HepG2 (cell line): ENCODE measurements around the gene SAMM50. TPM values are rescaled to one million over a fixed set of nuclear protein-coding genes. Genes with fewer than 3 reads are reported as not detected.

Source experiments
- CENPX ChIP-seq: sonication (generic); formaldehyde crosslinking; IDR thresholded peaks from 2 replicates; pipeline ENCODE4 v1.9.0; 2021; ENCODE audit warnings: mild to moderate bottlenecking, missing genetic modification reagents, moderate library complexity
- CHD2 ChIP-seq: IDR thresholded peaks from 2 replicates; pipeline ENCODE4 v1.6.1; 2011; ENCODE audit warnings: low read depth, low read length, improper control_type of control experiment
- MAFK ChIP-seq, 2 experiments: IDR thresholded peaks in 1 of 2; conservative IDR thresholded peaks in 1 of 2; 2 replicates each; pipeline ENCODE4 v1.6.1; 2011; ENCODE audit warnings: improper control_type of control experiment in 2 of 2, low read length in 2 of 2
- MEIS2 ChIP-seq: sonication (generic); formaldehyde crosslinking; IDR thresholded peaks from 2 replicates; pipeline ENCODE4 v1.9.0; 2021; ENCODE audit warnings: mild to moderate bottlenecking, missing genetic modification reagents
- MIER3 ChIP-seq: IDR thresholded peaks from 2 replicates; pipeline ENCODE4 v1.6.1; 2016; ENCODE audit warnings: missing compliant biosample characterization, borderline replicate concordance
- NFKB2 ChIP-seq: sonication (generic); formaldehyde crosslinking; IDR thresholded peaks from 2 replicates; pipeline ENCODE4 v1.4.0; 2020; ENCODE audit warnings: missing genetic modification reagents, borderline replicate concordance
- PBX2 ChIP-seq: IDR thresholded peaks from 2 replicates; pipeline ENCODE4 v1.6.1; 2016; ENCODE audit warnings: control low read depth
- PLRG1 ChIP-seq: fragments of 450-650 bp; conservative IDR thresholded peaks from 2 replicates; pipeline ENCODE4 v1.6.1; 2016
- POGZ ChIP-seq: sonication (generic); formaldehyde crosslinking; IDR thresholded peaks from 2 replicates; pipeline ENCODE4 v1.4.0; 2020; ENCODE audit warnings: mild to moderate bottlenecking, missing genetic modification reagents
- RELA ChIP-seq: sonication (generic); formaldehyde crosslinking; IDR thresholded peaks from 2 replicates; pipeline ENCODE4 v1.4.0; 2020; ENCODE audit warnings: missing genetic modification reagents
- RNF219 ChIP-seq: sonication (generic); formaldehyde crosslinking; IDR thresholded peaks from 2 replicates; pipeline ENCODE4 v1.5.0; 2020; ENCODE audit warnings: mild to moderate bottlenecking, missing genetic modification reagents
- TEF ChIP-seq: sonication (generic); formaldehyde crosslinking; IDR thresholded peaks from 2 replicates; pipeline ENCODE4 v1.5.0; 2020; ENCODE audit warnings: missing genetic modification reagents
- TFDP2 ChIP-seq: sonication (generic); formaldehyde crosslinking; IDR thresholded peaks from 2 replicates; pipeline ENCODE4 v1.4.0; 2020; ENCODE audit warnings: missing genetic modification reagents
- XBP1 ChIP-seq: sonication (generic); formaldehyde crosslinking; IDR thresholded peaks from 2 replicates; pipeline ENCODE4 v1.5.0; 2020; ENCODE audit warnings: missing genetic modification reagents
- ZBTB44 ChIP-seq: sonication (generic); formaldehyde crosslinking; IDR thresholded peaks from 2 replicates; pipeline ENCODE4 v1.4.0; 2020; ENCODE audit warnings: missing genetic modification reagents
- ZC3H4 ChIP-seq: sonication (generic); formaldehyde crosslinking; IDR thresholded peaks from 2 replicates; pipeline ENCODE4 v1.4.0; 2020; ENCODE audit warnings: missing genetic modification reagents, borderline replicate concordance
- ZNF136 ChIP-seq: sonication (generic); formaldehyde crosslinking; IDR thresholded peaks from 2 replicates; pipeline ENCODE4 v1.8.1; 2022; ENCODE audit warnings: low read depth, mild to moderate bottlenecking, moderate library complexity, missing genetic modification reagents
- ZNF451 ChIP-seq: sonication (generic); formaldehyde crosslinking; IDR thresholded peaks from 2 replicates; pipeline ENCODE4 v1.5.0; 2020; ENCODE audit warnings: mild to moderate bottlenecking, missing genetic modification reagents
- ZNF678 ChIP-seq: sonication (generic); formaldehyde crosslinking; IDR thresholded peaks from 2 replicates; pipeline ENCODE4 v1.4.0; 2020; ENCODE audit warnings: mild to moderate bottlenecking, missing genetic modification reagents
- polyA plus RNA-seq, 8 experiments: library from polyadenylated mRNA; depleted of rRNA in 3 of 8; stranded (reverse) in 7 of 8; unstranded in 1 of 8; fragments of >200 nt; fragmentation: Illumina TruSeq in 4 of 8; extraction: Trizol in 4 of 8; gene quantifications; 2 replicates each; pipeline versions ENCODE4 v1.2.1 to v1.2.3, GENCODE V29; 2011 to 2016; ENCODE audit warnings: low read depth in 4 of 8, missing spikeins in 1 of 8, mixed read lengths in 1 of 8; ENCODE audit not compliant: insufficient read depth in 1 of 8
- total RNA-seq, 5 experiments: library from RNA; depleted of rRNA; stranded (reverse); fragments of >200 nt; fragmentation: Illumina TruSeq; extraction: Trizol; gene quantifications; 2 replicates each; pipeline ENCODE4 v1.2.3, GENCODE V29; 2016; ENCODE audit warnings: low read depth in 1 of 5
- TF ChIP-seq, protein P1 (sequence below): sonication (generic); IDR thresholded peaks from 2 replicates; pipeline ENCODE4 v1.6.1; 2016; ENCODE audit warnings: low read depth, borderline replicate concordance

Gene SAMM50
- total and polyA plus RNA-seq, 2 of the 13 experiments (the other 11 are each of a cell fraction or from before 2014, with no cell fraction given): 34.7 to 63.4 TPM

- TF ChIP-seq, protein P1, sequence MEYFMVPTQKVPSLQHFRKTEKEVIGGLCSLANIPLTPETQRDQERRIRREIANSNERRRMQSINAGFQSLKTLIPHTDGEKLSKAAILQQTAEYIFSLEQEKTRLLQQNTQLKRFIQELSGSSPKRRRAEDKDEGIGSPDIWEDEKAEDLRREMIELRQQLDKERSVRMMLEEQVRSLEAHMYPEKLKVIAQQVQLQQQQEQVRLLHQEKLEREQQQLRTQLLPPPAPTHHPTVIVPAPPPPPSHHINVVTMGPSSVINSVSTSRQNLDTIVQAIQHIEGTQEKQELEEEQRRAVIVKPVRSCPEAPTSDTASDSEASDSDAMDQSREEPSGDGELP: peak; percentile 81; the same call in 1 of the 2 replicates
- TF ChIP-seq NFKB2 (no peak), TFDP2 (CRISPR knock-in tag) (no peak), CENPX (CRISPR knock-in tag) (no peak), CHD2 (no peak), ZNF136 (CRISPR knock-in tag) (no peak), POGZ (CRISPR knock-in tag) (peak; percentile 44; the same call in 1 of the 2 replicates), ZC3H4 (CRISPR knock-in tag) (no peak; the same call in 1 of the 2 replicates), PLRG1 (no peak), PBX2 (no peak), RELA (CRISPR knock-in tag) (no peak), ZBTB44 (CRISPR knock-in tag) (no peak), MEIS2 (CRISPR knock-in tag) (no peak), TEF (CRISPR knock-in tag) (no peak), MIER3 (CRISPR knock-in tag) (no peak; the same call in 1 of the 2 replicates), XBP1 (CRISPR knock-in tag) (no peak), ZNF678 (CRISPR knock-in tag) (no peak), MAFK (conservative IDR thresholded peaks at IDR 0.05 in 1 of 2, IDR thresholded peaks at IDR 0.05 in 1 of 2; ENCODE audit: low read length in 2 of 2) (0 out of 4 replicates have a peak, but pooled peaks have one; percentile 1 to 6), RNF219 (CRISPR knock-in tag) (no peak), ZNF451 (CRISPR knock-in tag) (no peak)
Measured at GRCh38 chr22:43925433-43926348, 29.6 kb upstream of the SAMM50 start (continued).
